Muscle of leg (tissue), 11 donors: ENCODE data around the gene C9. TPM values are rescaled to one million over a fixed set of nuclear protein-coding genes. Genes with fewer than 3 reads are reported as not detected.
A peak's percentile ranks its signal among the peaks of the same experiment; 100 is the strongest.

Experiments used
- DNase-seq: peaks from one replicate; pipeline ENCODE4 v3.0.0; 2013
- H3K27ac ChIP-seq: one replicate; pipeline ENCODE4 v1.5.1; 2013; ENCODE audit warnings: mild to moderate bottlenecking, low read length, control low read depth
- H3K27me3 ChIP-seq: one replicate; pipeline ENCODE4 v1.6.1; 2013; ENCODE audit warnings: low read length; ENCODE audit not compliant: control insufficient read depth, insufficient read depth
- H3K36me3 ChIP-seq: one replicate; pipeline ENCODE4 v1.6.1; 2013; ENCODE audit warnings: low read length; ENCODE audit not compliant: control insufficient read depth, insufficient read depth
- H3K4me1 ChIP-seq: one replicate; pipeline ENCODE4 v1.6.1; 2013; ENCODE audit warnings: low read length; ENCODE audit not compliant: control insufficient read depth, insufficient read depth
- H3K4me3 ChIP-seq: one replicate; pipeline ENCODE4 v1.5.1; 2013; ENCODE audit warnings: low read length, control low read depth
- H3K9me3 ChIP-seq: replicated peaks from 2 replicates; pipeline ENCODE4 v1.6.1; 2013; ENCODE audit warnings: low read depth, low read length; ENCODE audit not compliant: control insufficient read depth
- WGBS: methylation state at CpG from one replicate; pipeline ENCODE4 v1.1.5; 2013; ENCODE audit warnings: missing lambda C conversion rate; ENCODE audit not compliant: insufficient coverage; 5-methylcytosine and 5-hydroxymethylcytosine counted together
- polyA plus RNA-seq, 8 donors: library from polyadenylated mRNA; unstranded; fragments of 120-200 nt; gene quantifications; one replicate each; pipeline versions ENCODE4 v1.2.1 to v1.2.3, GENCODE V29; 2013; ENCODE audit warnings: inconsistent platforms in 1 of 8, low replicate concordance in 1 of 8; ENCODE audit not compliant: insufficient read length in 8 of 8, insufficient read depth in 1 of 8
- total RNA-seq: library from RNA; stranded (reverse); fragments of 120-200 nt; gene quantifications from one replicate; pipeline ENCODE4 v1.2.4, GENCODE V29; 2013

C9 gene
- total and polyA plus RNA-seq, 9 donors = 0.20 to 0.43 (median 0.30) TPM

DNA sequence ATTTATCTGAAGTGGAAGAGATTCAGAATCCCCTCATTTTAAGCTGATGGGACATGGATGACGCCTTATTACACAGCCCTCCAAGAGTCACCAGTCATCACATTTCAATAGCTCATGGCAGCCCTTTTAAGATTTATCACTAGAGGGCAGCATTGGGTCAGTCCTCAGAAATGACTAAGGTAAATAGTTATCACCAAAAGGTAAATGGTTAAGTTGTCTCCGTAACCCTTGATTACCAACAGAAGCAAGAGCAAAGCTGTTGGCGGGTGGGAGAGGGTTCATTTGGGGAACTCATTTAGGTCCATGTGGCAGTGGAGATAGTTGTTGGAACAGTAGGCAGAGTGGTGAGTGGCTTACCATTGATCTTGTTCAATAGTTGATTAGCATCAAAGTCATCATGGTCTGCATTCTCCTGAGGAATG lies 12.0 kb upstream of the C9 start:
- Histone ChIP-seq H3K9me3 (no peaks in the 10 kb centered on the region), H3K36me3 (peaks cover 34% of the 10 kb centered on the region), H3K4me3 (no peak overlapping the region), H3K4me1 (peaks cover 6% of the 10 kb centered on the region), H3K27me3 (no peaks in the 10 kb centered on the region), H3K27ac (no peak overlapping the region)
- DNase-seq = peak; percentile 66
- 55% methylated on average over 2 of the region's 3 CpGs for WGBS

DNA sequence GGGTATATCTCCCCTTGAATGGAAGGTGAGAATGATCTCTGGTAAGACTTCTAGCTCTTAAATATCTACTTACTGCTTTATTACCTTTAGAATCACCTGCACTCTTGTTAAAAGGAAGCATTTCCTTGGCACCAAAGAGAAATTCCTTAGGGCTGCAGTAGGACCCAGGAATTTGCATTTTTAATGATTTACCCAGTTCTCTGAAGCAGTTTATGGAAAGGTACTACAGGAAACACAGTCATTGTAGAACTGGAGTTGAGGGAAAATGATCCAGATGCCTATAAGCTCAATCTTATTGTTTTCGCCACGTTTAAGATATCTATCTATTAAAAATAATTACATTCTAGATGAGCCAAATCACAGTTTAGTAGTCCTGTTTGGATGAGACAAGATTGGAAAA lies 9.5 kb upstream of the C9 start:
- no CpG with 5 or more reads among the region's 2 CpGs for WGBS
- no peaks in the 10 kb centered on the region for H3K27me3 ChIP-seq
- no peak for DNase-seq
- H3K27ac ChIP-seq = no peak overlapping the region
- no peaks in the 10 kb centered on the region for H3K9me3 ChIP-seq
- H3K36me3 ChIP-seq = peaks cover 20% of the 10 kb centered on the region
- H3K4me3 ChIP-seq = no peak overlapping the region
- peaks cover 2% of the 10 kb centered on the region for H3K4me1 ChIP-seq

DNA sequence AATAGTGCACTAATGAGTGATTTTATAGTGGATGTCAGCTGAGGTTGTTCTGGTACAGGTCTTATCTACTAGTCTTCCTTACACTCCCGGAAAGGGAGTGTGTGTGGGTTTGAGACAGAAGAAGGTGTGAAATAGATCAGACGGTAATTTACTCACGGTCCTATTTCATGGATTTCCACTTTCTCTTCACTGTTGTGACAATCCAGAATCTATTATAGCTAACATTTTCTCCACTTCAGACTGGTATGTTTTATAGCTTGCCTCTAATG lies 7.0 kb upstream of the C9 start:
- peaks cover 5% of the 10 kb centered on the region for H3K36me3 ChIP-seq
- DNase-seq = no peak
- no CpG with 5 or more reads among the region's 3 CpGs for WGBS

DNA sequence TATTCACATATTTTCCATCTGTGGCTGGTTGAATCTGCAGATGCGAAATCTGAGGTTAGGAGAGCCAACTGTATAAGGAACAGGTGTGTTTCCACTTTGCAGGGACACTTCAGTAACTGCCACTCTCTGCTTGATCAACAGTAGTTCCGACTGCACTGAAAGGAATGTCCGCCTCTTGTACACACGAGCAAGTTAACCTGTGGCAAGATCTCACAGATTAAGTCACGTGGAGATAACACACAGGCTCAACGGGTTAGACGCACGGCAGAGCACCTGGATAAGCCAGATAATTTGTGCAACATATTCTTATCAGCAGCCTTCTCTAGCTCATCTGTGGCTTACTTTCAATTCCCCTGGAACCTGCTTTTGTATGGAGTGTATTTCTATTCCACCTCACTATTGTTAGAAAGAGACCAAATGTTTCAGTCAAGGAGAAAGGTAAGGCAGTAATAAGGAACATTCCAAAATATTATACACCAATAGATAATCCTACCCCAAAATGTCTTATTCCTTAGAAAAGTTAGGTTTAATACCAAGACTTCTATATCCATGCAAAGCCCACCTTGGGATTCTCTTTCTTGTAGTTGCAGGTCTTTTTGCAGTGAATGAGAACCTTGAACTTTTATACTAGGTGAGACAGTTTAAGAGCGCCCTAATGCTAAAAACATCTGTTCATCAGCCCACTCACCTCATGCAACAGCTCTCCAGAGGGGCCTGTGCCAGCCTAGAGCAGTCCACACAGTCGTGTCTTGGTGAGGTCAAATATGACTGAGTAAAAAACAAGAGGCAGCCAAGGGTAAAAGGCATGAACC lies 6.5 kb upstream of the C9 start:
- no peaks in the 10 kb centered on the region for H3K9me3 ChIP-seq
- peaks cover 2% of the 10 kb centered on the region for H3K4me1 ChIP-seq
- H3K27me3 ChIP-seq = no peaks in the 10 kb centered on the region
- H3K36me3 ChIP-seq = peaks cover 4% of the 10 kb centered on the region
- no peak overlapping the region for H3K27ac ChIP-seq
- no peak overlapping the region for H3K4me3 ChIP-seq
- 73% methylated on average over 6 of the region's 10 CpGs for WGBS
- no peak for DNase-seq

More for the DNA sequence above, 7.0 kb upstream of the C9 start:
- Histone ChIP-seq H3K9me3 (no peaks in the 10 kb centered on the region), H3K27ac (no peak overlapping the region), H3K4me1 (peaks cover 2% of the 10 kb centered on the region), H3K27me3 (no peaks in the 10 kb centered on the region), H3K4me3 (no peak overlapping the region)

DNA sequence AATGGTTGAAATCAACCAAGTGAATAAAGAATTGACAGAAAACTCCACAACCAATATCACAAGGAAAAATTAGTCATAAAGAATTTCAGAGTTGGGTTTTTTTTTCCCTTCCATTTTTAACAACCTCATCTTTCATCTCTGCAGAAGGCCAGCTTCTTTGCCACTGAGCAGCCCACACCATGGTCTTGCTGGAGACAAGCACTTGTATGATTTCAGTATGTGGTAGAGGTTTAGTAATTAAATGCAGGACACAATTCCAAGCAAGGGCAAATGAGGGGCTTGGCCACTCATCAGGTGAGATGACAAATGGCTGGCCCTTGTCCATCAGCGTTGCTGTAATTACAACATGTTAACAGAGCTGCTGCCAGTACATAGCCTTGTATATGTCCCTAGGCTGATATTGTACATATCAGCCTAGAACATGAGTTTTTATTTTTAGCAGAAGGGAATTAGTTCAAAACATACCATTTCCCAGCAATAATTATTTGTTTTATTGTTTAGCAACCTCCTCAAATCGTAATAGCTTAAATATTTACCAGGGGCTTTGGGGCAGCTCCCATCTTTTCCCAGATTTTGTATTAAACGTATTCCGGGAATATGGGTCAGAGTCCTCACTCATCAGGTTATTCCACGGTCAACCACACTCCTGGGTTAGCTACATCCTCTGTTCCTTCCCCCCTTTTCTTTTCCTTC lies 5.0 kb upstream of the C9 start:
- H3K4me1 ChIP-seq = peaks cover 2% of the 10 kb centered on the region
- 61% methylated on average over 2 of the region's 5 CpGs for WGBS
- no peaks in the 10 kb centered on the region for H3K27me3 ChIP-seq
- H3K4me3 ChIP-seq = no peak overlapping the region
- H3K27ac ChIP-seq = peak overlapping the region; percentile 72
- H3K36me3 ChIP-seq = peaks cover 4% of the 10 kb centered on the region
- H3K9me3 ChIP-seq = no peaks in the 10 kb centered on the region
- peak; percentile 76 for DNase-seq

DNA sequence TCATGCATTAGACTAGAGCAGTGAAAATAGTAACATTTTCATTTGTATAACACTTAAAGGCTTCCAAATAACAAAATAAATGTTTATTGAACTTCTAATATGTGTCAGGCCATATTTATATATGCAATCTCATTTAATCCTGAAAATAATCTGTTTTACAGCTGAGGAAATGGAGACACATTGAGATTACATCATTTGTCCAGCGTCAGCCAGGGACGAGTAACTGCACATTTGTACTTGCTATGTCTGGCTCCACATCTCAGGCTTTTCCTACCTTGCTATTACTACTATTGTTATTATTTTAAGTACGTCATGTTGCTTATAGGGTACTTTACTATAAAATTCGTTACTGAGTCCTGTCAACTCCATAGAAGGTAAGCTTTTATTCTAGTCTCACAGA lies 3.8 kb upstream of the C9 start:
- Histone ChIP-seq H3K4me1 (peaks cover 2% of the 10 kb centered on the region), H3K4me3 (no peak overlapping the region), H3K9me3 (no peaks in the 10 kb centered on the region), H3K36me3 (peaks cover 2% of the 10 kb centered on the region), H3K27me3 (no peaks in the 10 kb centered on the region), H3K27ac (peak overlapping the region; percentile 72)
- no CpG with 5 or more reads among the region's 4 CpGs for WGBS
- DNase-seq = peak; percentile 86

DNA sequence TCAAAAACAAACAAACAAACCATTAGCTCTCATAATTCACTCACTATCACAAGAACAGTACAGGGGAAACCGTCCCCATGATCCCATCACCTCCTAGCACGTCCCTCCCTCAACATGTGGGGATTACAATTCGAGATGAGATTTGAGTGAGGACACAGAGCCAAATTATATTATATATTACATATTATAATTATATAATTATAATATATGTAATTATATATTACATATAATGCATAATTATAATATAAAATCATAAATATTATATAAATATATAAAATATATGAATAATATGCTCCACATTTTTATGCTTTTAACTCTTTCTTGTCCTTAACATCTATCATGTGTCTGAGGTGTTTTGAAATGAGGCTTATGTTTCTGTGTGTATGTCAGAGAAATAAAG lies 3.4 kb upstream of the C9 start:
- Histone ChIP-seq H3K4me3 (no peak overlapping the region), H3K9me3 (no peaks in the 10 kb centered on the region), H3K36me3 (peaks cover 2% of the 10 kb centered on the region), H3K4me1 (peaks cover 2% of the 10 kb centered on the region), H3K27ac (no peak overlapping the region), H3K27me3 (no peaks in the 10 kb centered on the region)
- WGBS = no CpG with 5 or more reads among the region's 3 CpGs
- DNase-seq = no peak

DNA sequence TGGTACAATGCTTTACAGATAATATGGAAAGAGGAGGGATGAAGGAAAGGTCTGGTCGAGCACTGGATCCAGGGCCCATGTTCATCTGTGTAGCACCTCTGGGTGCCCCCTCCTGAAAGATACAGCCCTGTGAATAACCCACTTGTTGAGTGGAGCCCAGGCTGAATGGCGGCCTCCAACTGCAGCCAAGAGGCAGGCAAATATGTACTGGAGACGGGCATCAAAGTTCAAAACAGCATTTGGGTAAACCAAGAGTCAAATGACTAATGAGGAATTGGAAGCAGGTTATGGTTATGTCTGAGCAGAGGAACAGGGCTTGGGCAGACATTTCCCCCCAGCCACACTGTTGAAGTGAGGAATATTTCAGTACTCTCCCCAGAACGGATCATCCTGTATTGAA lies 1.1 kb downstream of the C9 start:
- no peak for DNase-seq
- Histone ChIP-seq H3K27ac (no peak overlapping the region), H3K27me3 (no peaks in the 10 kb centered on the region), H3K9me3 (no peaks in the 10 kb centered on the region), H3K36me3 (no peaks in the 10 kb centered on the region), H3K4me1 (no peaks in the 10 kb centered on the region), H3K4me3 (no peak overlapping the region)
- WGBS = 83% methylated on average over 3 of the region's 4 CpGs

DNA sequence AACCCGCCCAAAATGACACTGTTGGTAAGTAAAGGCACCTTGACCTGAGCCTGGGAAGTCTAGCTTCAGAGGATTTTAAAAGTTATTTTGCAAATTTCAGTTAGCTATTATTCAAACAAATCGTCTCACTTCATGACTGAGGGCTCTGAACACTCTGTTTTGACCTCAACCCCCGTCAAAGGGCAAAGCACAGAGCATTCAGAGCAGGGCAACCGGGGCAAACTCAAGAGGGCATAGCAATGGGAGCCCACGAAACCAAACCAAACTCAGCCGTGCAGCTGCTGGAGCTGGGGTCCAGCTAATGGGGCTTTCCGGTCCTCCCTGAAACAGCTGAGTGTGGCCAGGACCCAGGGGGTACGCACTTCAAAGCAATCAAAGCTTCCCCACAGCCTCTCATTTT lies 1.6 kb downstream of the C9 start:
- Histone ChIP-seq H3K27me3 (no peaks in the 10 kb centered on the region), H3K4me3 (no peak overlapping the region), H3K4me1 (no peaks in the 10 kb centered on the region), H3K9me3 (no peaks in the 10 kb centered on the region), H3K27ac (no peak overlapping the region), H3K36me3 (no peaks in the 10 kb centered on the region)
- 88% methylated on average over 2 of the region's 8 CpGs for WGBS
- DNase-seq = no peak

DNA sequence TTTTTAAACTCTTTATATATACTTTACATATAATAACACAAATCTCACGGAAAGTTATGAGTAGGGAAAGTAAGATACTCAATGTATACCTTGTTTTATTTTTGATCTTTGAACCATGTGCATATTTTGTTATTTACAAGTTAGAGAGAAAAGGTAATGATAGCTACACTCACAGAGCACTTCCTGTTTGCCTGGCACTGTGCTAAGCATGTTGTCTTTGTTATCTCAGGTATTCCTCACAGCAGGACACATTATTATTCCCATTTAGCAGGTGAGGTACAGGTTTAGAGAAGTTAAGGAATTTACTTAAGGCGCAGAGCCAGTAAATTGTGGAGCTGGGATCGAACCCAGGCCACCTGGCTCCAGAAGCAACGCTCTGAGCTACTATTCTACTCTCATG lies 3.0 kb downstream of the C9 start:
- 75% methylated on average over 3 of the region's 4 CpGs for WGBS
- H3K9me3 ChIP-seq = no peaks in the 10 kb centered on the region

More for the DNA sequence above, 3.0 kb downstream of the C9 start:
- no peaks in the 10 kb centered on the region for H3K27me3 ChIP-seq
- no peaks in the 10 kb centered on the region for H3K4me1 ChIP-seq
- H3K27ac ChIP-seq = no peak overlapping the region
- no peak for DNase-seq
- H3K4me3 ChIP-seq = no peak overlapping the region
- no peaks in the 10 kb centered on the region for H3K36me3 ChIP-seq
